ENCODE data around the gene FOXJ2. TPM values are rescaled to one million over a fixed set of nuclear protein-coding genes. Genes with fewer than 3 reads are reported as not detected.
"Not testable (repeated sequence)": the region's sequence is repeated elsewhere in the genome, so short reads cannot be mapped to it uniquely, and the experiment has no call there.

The FOXJ2 gene
- total RNA-seq, 2 donors from 2014 or later = 16.2 to 17.2 TPM

DNA sequence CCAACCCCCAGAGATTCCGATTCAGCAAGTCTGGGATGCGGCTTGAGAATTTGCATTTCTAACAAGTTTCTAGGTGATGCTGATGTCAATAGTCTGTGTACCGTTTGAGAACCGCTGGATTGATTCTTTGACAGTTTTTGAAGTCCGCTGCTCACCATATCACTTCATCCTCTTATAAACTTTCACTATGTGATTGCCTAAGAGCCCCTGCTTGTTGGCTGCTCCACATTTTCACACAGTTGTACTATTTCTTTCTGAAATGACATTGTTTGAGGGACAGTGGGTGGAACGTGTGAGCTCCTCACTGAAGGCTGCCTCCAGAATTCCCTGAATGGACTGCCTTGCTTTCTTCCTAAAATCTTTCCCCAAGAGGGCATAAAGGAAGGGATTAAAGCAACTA is 26.0 kb downstream of the FOXJ2 start:
- H3K27ac Mint-ChIP-seq = peak overlapping the region; percentile 65 to 85
- peaks cover 6% of the 10 kb centered on the region for H3K36me3 Mint-ChIP-seq
- no peak for DNase-seq (ENCODE audit: low spot score)
- no peak for ATAC-seq
- H3K9me3 Mint-ChIP-seq = no peaks in the 10 kb centered on the region
- peaks cover 13 to 38% of the 10 kb centered on the region in 2 donors for H3K4me1 Mint-ChIP-seq (ENCODE audit: low read depth in 2 of 2)
- H3K4me3 Mint-ChIP-seq = no peak overlapping the region
- no peaks in the 10 kb centered on the region for H3K27me3 Mint-ChIP-seq

- no peak for DNase-seq (ENCODE audit: low spot score)
- H3K36me3 Mint-ChIP-seq = no peaks in the 10 kb centered on the region
- H3K4me1 Mint-ChIP-seq (ENCODE audit: low read depth in 2 of 2) = peaks cover 18 to 47% of the 10 kb centered on the region in 2 donors
- no peaks in the 10 kb centered on the region for H3K27me3 Mint-ChIP-seq
- H3K4me3 Mint-ChIP-seq = peak overlapping the region; percentile 7
- peak overlapping the region in 1 of 2 donors; percentile 75 for H3K27ac Mint-ChIP-seq
- ATAC-seq = no peak
- H3K9me3 Mint-ChIP-seq = no peaks in the 10 kb centered on the region
Observed at GRCh38 chr12:8064131-8064530, 31.6 kb downstream of the FOXJ2 start.

- peak within 1 kb of the TSS; percentile 75 to 87 for H3K27ac Mint-ChIP-seq
- peak; percentile 62 for DNase-seq (ENCODE audit: low spot score)
- H3K36me3 Mint-ChIP-seq = no peaks in the 10 kb centered on the region
- ATAC-seq = peak; percentile 91 to 99
- H3K9me3 Mint-ChIP-seq = no peaks in the 10 kb centered on the region
- H3K27me3 Mint-ChIP-seq = peaks cover 0 to 2% of the 10 kb centered on the region in 2 donors
- H3K4me1 Mint-ChIP-seq (ENCODE audit: low read depth in 2 of 2) = peaks cover 18 to 46% of the 10 kb centered on the region in 2 donors
- peak within 1 kb of the TSS; percentile 76 for H3K4me3 Mint-ChIP-seq
Observed at GRCh38 chr12:8065991-8066594, 33.6 kb downstream of the FOXJ2 start, which contains the start of gene C3AR1. Gene C3AR1, minus strand, starts transcription at chr12:8066359. Its CDS starts 6,174 bp downstream, at chr12:8060185.

DNA sequence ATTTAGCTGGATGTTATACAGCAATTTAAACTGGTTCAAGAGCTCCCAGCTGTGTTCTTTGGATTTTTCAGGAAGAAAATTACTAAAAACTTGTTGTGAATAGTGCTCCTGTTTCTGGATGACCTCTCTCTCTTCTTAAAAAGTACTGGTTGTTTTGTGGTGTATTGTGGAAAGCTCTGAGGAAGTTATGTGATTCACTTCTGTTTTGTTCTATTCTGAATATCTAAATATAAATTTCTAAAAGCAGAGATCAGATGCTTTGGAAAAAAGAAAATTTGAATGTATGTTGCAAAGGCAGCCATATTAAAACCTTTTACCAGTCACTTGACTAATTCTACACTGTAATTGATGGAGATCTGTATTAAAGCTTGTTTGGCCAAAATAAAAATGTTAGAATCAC is 37.1 kb downstream of the FOXJ2 start:
- no peaks in the 10 kb centered on the region for H3K36me3 Mint-ChIP-seq
- H3K27me3 Mint-ChIP-seq = peaks cover 0 to 4% of the 10 kb centered on the region in 2 donors
- H3K9me3 Mint-ChIP-seq = no peaks in the 10 kb centered on the region
- peaks cover 18 to 24% of the 10 kb centered on the region in 2 donors for H3K4me1 Mint-ChIP-seq (ENCODE audit: low read depth in 2 of 2)
- ATAC-seq (no peak), DNase-seq (ENCODE audit: low spot score) (no peak)
- H3K27ac Mint-ChIP-seq = peak overlapping the region in 1 of 2 donors; percentile 3
- H3K4me3 Mint-ChIP-seq = no peak overlapping the region

DNA sequence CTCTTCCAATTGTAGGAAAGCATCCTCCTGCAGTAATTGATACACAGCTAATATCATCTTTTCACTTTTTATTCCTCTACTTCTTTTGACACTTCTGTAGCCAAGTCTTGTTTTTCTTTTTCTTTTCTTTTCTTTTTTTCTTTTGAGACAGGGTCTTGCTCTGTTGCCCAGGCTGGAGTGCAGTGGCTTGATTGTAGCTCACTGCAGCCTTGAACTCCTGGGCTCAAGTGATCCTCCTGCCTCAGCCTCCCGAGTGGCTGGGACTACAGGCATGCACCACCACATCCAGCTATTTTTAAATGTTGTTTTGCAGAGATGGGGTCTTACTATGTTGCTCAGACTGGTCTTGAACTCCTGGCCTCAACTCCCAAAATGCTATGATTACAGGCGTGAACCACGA is 39.3 kb downstream of the FOXJ2 start:
- ATAC-seq; H3K27me3 Mint-ChIP-seq; H3K9me3 Mint-ChIP-seq; H3K27ac Mint-ChIP-seq; H3K36me3 Mint-ChIP-seq; H3K4me3 Mint-ChIP-seq; H3K4me1 Mint-ChIP-seq (ENCODE audit: low read depth in 2 of 2); DNase-seq (ENCODE audit: low spot score): not testable (repeated sequence)

DNA sequence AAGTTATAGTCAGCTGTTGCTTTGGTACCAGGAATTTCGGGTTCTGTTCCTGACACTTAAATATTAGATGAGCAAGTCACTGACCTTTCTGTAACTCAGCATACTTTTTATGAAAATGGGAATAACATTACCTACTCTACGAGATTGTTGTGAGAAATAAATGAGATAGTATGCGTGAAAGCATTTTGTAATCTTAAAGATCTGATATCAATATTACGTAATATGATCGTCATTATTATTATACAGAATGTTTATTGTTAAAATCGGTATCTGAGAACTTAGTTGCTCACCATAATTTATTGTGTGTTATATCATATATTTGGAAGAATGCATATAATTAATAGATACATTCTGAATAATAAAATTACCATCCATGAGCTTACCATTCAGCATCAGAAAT is 43.4 kb downstream of the FOXJ2 start:
- ATAC-seq (no peak), DNase-seq (ENCODE audit: low spot score) (no peak)
- Mint-ChIP-seq H3K36me3 (no peaks in the 10 kb centered on the region), H3K27ac (no peak overlapping the region), H3K4me1 (ENCODE audit: low read depth in 2 of 2) (peaks cover 4 to 13% of the 10 kb centered on the region in 2 donors), H3K4me3 (no peak overlapping the region), H3K9me3 (no peaks in the 10 kb centered on the region), H3K27me3 (peaks cover 0 to 2% of the 10 kb centered on the region in 2 donors)

- no peak for ATAC-seq
- Mint-ChIP-seq H3K36me3 (no peaks in the 10 kb centered on the region), H3K4me1 (ENCODE audit: low read depth in 2 of 2) (peaks cover 7 to 13% of the 10 kb centered on the region in 2 donors), H3K4me3 (no peak overlapping the region), H3K27me3 (peaks cover 0 to 2% of the 10 kb centered on the region in 2 donors), H3K9me3 (no peaks in the 10 kb centered on the region), H3K27ac (no peak overlapping the region)
- DNase-seq (ENCODE audit: low spot score) = no peak
Observed at GRCh38 chr12:8076366-8076765, 43.9 kb downstream of the FOXJ2 start.

GRCh38 chr12:8077207-8077606 is 44.7 kb downstream of the FOXJ2 start:
- Mint-ChIP-seq H3K4me1 (ENCODE audit: low read depth in 2 of 2) (peaks cover 7 to 14% of the 10 kb centered on the region in 2 donors), H3K27ac (no peak overlapping the region), H3K9me3 (no peaks in the 10 kb centered on the region), H3K27me3 (peaks cover 0 to 2% of the 10 kb centered on the region in 2 donors), H3K4me3 (no peak overlapping the region), H3K36me3 (no peaks in the 10 kb centered on the region)
- ATAC-seq (no peak), DNase-seq (ENCODE audit: low spot score) (no peak)

DNA sequence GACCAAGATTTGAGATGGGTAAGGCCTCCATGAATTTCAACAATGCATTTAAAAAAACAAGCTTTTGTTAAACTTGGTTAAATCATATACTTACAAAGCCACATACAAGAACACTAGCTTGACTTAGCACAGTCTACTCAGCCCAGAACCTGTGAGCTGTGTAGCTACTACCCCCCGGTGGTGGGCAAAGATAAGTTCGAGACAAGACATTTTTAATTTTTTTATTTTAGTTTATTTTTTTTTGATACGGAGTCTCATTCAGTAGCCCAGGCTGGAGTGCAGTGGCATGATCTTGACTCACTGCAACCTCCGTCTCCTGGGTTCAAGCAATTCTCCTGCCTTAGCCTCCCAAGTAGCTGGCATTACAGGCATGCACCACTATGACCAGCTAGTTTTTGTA is 45.9 kb downstream of the FOXJ2 start:
- Mint-ChIP-seq H3K4me3 (no peak overlapping the region), H3K27ac (peak overlapping the region in 1 of 2 donors; percentile 93), H3K4me1 (ENCODE audit: low read depth in 2 of 2) (peaks cover 14 to 26% of the 10 kb centered on the region in 2 donors), H3K36me3 (peaks cover 6% of the 10 kb centered on the region), H3K9me3 (no peaks in the 10 kb centered on the region), H3K27me3 (no peaks in the 10 kb centered on the region)
- DNase-seq (ENCODE audit: low spot score) = no peak
- ATAC-seq = no peak

DNA sequence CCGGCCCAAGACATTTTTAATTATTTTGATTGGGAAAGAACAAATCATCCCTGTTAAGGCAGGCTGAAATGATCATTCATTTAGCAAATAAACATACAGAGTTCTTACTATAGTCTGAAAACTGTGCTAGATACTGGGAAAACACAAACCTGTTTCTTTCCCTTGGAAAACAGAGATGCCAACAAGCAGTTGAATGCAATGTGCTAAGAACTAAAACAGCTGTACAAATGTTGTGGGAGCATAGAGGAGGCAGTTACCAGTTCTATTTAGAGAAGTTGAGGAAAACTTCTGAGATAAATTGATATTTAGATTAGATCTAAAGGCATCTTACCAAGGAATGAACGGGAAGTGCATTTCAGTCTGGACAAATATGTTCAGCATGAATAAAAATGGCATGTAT is 46.4 kb downstream of the FOXJ2 start:
- no peak for DNase-seq (ENCODE audit: low spot score)
- Mint-ChIP-seq H3K27ac (peak overlapping the region; percentile 8 to 93), H3K4me3 (peak overlapping the region; percentile 6), H3K27me3 (no peaks in the 10 kb centered on the region), H3K4me1 (ENCODE audit: low read depth in 2 of 2) (peaks cover 16 to 29% of the 10 kb centered on the region in 2 donors), H3K9me3 (no peaks in the 10 kb centered on the region), H3K36me3 (peaks cover 6% of the 10 kb centered on the region)
- ATAC-seq = no peak

DNA sequence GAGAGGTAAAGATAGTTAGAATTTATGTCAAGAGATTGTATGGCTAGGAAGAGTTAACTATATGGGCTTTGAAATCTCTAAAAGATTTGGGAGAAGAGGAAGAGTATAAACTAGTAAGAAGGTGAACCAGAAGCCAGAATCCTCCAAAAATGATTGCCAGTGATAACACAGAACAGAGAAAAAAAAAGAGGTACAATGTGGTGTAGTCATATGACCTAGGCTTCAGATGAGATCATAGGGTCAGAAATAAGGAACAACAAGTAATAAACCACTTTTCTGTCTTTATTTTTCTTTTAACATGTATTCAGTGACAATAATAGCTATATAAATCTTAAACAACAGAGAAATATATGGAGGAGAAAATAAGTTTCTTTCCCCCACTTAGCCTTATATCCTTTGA is 47.6 kb downstream of the FOXJ2 start:
- peak overlapping the region; percentile 8 to 93 for H3K27ac Mint-ChIP-seq
- no peak for ATAC-seq
- DNase-seq (ENCODE audit: low spot score) = no peak
- H3K4me1 Mint-ChIP-seq (ENCODE audit: low read depth in 2 of 2) = peaks cover 24 to 39% of the 10 kb centered on the region in 2 donors
- no peaks in the 10 kb centered on the region for H3K9me3 Mint-ChIP-seq
- H3K27me3 Mint-ChIP-seq = no peaks in the 10 kb centered on the region
- H3K4me3 Mint-ChIP-seq = peak overlapping the region; percentile 8
- peaks cover 7% of the 10 kb centered on the region for H3K36me3 Mint-ChIP-seq

DNA sequence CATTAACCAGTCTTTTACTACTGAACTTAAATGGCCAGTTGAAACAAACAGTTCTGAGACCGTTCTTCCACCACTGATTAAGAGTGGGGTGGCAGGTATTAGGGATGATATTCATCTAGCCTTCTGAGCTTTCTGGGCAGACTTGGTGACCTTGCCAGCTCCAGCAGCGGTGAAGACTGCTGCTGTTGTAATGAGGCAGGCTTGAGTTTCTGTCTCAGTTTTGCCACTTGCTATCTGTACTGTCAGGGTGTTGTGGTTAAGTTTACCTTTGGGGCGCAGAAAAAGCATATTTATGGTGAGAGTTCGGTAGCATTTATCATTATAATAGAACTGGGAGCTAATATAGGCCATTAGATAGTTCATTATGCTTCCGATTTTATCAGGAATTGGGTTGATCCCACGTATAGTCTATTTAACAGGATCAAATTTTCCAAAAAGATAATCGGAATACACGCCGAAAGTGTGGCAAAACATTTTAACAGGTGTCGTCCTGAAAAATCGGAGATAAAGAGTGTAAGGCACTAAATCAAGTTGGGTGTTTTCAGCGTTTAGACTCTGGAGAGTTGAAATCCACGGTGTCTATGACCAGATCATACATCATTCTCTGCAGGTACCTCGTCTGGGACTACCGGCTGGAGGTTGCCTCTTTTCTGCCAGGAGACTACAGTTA is 48.9 kb downstream of the FOXJ2 start:
- peaks cover 11% of the 10 kb centered on the region for H3K36me3 Mint-ChIP-seq
- peaks cover 27 to 43% of the 10 kb centered on the region in 2 donors for H3K4me1 Mint-ChIP-seq (ENCODE audit: low read depth in 2 of 2)
- H3K9me3 Mint-ChIP-seq = no peaks in the 10 kb centered on the region
- H3K27ac Mint-ChIP-seq = peak overlapping the region; percentile 93 to 94
- no peaks in the 10 kb centered on the region for H3K27me3 Mint-ChIP-seq
- ATAC-seq (no peak), DNase-seq (ENCODE audit: low spot score) (no peak)
- peak overlapping the region; percentile 97 for H3K4me3 Mint-ChIP-seq

DNA sequence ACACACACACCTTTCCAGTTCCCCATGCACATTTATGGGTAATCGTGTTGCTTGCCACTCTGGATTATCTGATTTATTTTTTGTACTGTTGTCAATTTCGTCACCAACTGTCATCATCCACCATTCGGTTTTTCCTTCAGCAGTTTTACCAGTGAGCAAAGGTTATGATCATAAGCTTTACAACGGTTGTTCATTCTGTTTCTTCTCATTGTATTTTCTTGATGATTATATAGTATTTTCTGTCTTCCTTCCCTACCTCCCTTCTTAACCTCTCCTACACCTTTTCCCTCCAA is 50.2 kb downstream of the FOXJ2 start:
- H3K9me3 Mint-ChIP-seq = no peaks in the 10 kb centered on the region
- peak overlapping the region; percentile 97 for H3K4me3 Mint-ChIP-seq
- ATAC-seq (no peak), DNase-seq (ENCODE audit: low spot score) (no peak)
- H3K27ac Mint-ChIP-seq = peak overlapping the region; percentile 93 to 94
- peaks cover 30 to 50% of the 10 kb centered on the region in 2 donors for H3K4me1 Mint-ChIP-seq (ENCODE audit: low read depth in 2 of 2)
- H3K27me3 Mint-ChIP-seq = no peaks in the 10 kb centered on the region
- peaks cover 11% of the 10 kb centered on the region for H3K36me3 Mint-ChIP-seq

DNA sequence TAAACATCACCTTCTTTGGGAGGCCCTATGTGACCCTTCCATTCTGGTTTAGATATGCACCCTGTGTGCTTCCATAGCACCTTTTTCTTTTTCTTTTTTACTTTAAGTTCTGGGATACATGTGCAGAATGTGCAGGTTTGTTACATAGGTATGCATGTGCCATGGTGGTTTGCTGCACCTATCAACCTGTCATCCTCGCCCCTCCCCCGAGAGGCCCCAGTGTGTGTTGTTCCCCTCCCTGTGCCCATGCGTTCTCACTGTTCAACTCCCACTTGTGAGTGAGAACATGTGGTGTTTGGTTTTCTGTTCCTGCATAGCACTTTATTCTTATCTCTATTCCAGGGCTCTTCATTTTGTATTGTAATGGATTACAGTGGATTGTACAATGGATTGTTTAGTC is 51.8 kb downstream of the FOXJ2 start:
- ATAC-seq; H3K27me3 Mint-ChIP-seq; DNase-seq (ENCODE audit: low spot score); H3K9me3 Mint-ChIP-seq: not testable (repeated sequence)
- H3K4me3 Mint-ChIP-seq = peak overlapping the region; percentile 97
- peak overlapping the region; percentile 93 to 94 for H3K27ac Mint-ChIP-seq
- H3K4me1 Mint-ChIP-seq (ENCODE audit: low read depth in 2 of 2) = peaks cover 41 to 59% of the 10 kb centered on the region in 2 donors
- H3K36me3 Mint-ChIP-seq = peaks cover 15% of the 10 kb centered on the region

Data from natural killer cell treated with Interleukin-12 subunit alpha and Interleukin-12 subunit beta and Interleukin-15 and Interleukin-18, amount 100 ng/mL, for 72 hours (primary cell).